GM13976 (cell line): ENCODE measurements around the gene ADA.
A peak's percentile ranks its signal among the peaks of the same experiment; 100 is the strongest.
"Not testable (repeated sequence)": the region's sequence is repeated elsewhere in the genome, so short reads cannot be mapped to it uniquely, and the experiment has no call there.

Experiments
- DNase-seq: peaks from one replicate; pipeline ENCODE4 v3.0.0; 2012; ENCODE audit warnings: low spot score
- in situ Hi-C: fragments of 300-500 bp; cut with MboI; formaldehyde crosslinking; loops from one replicate; pipeline ENCODE4 v1.12.0; 2022; ENCODE audit warnings: low sequenced_read_pairs, mixed read lengths, inconsistent platforms; ENCODE audit not compliant: unreplicated experiment
- TF ChIP-seq, protein P1 (sequence below): IDR thresholded peaks from 2 replicates; pipeline ENCODE4 v1.5.1; 2012; ENCODE audit warnings: borderline replicate concordance, mild to moderate bottlenecking; ENCODE audit not compliant: insufficient read depth; ENCODE audit errors: extremely low read depth, missing control alignments, control extremely low read depth

Gene ADA

DNA sequence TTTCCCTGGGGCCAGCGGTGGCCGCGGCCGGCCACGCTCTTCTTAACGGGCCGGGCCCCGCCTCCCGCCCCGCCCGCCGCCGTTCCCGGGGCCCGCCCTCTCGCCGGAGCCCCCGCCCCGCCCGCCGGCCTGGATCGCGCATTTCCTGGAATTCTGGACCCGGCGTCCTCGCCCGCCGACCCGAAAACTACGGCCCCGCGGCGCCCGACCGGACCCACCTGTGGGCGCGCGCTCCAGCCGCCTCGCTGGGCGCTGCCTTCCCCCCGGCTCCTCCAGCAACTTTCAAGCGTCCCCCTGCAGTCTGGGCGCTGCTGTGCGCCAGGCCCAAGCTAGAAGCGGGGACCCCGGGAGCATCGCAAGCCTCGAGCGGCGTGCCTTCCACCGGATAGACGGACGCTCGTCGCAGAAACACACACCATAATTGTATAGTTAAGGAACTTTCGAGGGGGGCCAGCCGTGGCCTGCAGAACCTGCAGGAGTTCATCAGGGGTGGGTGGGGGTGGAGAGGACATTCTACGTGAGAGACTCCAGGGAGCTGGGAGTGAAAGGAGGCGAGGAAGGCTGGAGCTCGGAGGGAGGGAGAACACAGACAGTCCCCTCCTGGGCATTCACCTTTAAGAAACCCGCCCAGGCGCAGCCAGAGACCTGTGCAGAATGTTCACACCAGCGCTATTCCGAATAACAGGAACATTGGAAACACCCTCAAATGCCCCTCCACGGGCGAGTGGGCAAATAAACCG, at the start of gene ADA:
ADA (minus strand) TSS at position 16 of the 740 bp plus-strand sequence. CDS start 92 bp downstream, outside the sequence.
- TF ChIP-seq, protein P1, sequence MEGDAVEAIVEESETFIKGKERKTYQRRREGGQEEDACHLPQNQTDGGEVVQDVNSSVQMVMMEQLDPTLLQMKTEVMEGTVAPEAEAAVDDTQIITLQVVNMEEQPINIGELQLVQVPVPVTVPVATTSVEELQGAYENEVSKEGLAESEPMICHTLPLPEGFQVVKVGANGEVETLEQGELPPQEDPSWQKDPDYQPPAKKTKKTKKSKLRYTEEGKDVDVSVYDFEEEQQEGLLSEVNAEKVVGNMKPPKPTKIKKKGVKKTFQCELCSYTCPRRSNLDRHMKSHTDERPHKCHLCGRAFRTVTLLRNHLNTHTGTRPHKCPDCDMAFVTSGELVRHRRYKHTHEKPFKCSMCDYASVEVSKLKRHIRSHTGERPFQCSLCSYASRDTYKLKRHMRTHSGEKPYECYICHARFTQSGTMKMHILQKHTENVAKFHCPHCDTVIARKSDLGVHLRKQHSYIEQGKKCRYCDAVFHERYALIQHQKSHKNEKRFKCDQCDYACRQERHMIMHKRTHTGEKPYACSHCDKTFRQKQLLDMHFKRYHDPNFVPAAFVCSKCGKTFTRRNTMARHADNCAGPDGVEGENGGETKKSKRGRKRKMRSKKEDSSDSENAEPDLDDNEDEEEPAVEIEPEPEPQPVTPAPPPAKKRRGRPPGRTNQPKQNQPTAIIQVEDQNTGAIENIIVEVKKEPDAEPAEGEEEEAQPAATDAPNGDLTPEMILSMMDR = no peak
- peak; percentile 73 for DNase-seq
- in situ Hi-C loops = no loop called here

DNA sequence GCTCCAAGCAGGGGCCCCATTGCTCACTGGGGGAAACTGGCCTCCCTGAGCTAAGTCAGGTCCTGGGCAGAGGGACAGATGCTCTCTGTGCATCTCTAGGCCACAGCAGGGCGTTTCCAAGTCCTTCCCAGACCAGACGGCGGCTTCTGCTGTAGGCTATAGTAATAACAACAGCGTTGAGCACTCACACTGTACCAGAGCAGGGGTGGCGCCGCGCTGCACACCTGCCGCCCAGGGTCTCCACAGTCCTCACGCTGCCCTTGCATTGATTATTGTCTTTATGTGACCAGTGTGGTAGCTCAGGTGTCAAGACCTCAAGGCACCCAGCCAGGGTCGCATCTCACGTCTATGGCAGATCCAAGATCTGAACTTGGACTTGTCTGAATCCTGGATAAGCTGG, 48.8 kb upstream of the ADA start:
- no peak for DNase-seq
- in situ Hi-C loops = no loop called here
- TF ChIP-seq, protein P1 = no peak

DNA sequence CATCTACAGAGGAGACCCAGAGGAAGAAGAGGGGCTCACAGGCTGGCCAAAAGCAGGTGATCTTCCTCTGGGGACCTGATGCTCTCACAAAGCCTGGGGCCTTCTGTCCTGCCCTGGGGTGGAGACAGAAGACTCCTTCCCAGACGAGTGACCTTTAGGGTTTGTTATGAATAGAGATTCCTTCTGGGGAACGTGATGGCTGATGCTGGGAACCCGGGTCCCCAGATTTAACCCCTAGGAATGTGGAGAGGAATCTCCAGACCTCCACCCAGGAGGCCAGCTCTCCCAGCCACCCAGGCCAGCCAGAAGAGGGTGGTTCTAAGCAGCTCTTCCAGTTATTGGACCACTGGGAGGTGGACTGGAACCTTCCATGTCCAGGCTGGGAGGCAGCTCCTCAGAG, 46.9 kb upstream of the ADA start:
- TF ChIP-seq, protein P1 = no peak
- in situ Hi-C loops = no loop called here
- DNase-seq = no peak

DNA sequence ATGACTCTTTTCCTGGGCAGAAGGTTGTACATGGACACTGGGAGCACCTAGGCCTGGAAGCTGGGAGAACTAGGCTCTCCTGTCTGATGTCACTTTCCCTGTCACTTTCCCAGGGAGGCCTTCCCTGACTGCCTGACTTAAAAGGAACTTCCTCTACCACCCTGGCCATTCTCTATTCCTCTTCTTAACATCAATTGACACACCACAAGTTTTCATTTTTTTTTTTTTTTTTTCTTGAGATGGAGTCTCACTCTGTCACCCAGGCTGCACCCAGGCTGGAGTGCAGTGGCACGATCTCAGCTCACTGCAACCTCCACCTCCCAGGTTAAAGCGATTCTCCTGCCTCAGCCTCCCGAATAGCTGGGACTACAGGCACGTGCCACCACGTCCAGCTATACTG, 45.5 kb upstream of the ADA start:
- DNase-seq, in situ Hi-C loops: not testable (repeated sequence)

DNA sequence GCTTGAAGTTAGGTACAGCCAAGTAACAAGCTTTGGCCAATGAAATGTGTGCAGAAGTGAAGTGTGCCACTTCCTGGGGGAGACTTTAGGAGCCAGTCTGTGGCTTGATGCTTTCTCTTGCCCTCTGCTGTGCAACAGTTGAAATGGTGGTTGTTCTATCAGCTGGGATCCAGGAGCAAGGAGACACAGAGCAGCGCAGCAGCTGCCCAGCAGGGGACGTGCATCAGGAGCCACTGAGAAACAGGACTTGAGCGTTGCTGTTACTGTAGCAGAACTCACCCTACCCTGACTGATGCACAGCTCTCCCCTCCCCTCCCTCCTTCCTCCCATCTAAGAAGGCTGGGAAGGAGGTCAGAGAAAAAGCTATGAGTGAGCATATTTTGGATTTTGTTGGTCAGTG, 44.8 kb upstream of the ADA start:
- in situ Hi-C loops = no loop called here
- TF ChIP-seq, protein P1 = no peak
- DNase-seq = no peak

DNA sequence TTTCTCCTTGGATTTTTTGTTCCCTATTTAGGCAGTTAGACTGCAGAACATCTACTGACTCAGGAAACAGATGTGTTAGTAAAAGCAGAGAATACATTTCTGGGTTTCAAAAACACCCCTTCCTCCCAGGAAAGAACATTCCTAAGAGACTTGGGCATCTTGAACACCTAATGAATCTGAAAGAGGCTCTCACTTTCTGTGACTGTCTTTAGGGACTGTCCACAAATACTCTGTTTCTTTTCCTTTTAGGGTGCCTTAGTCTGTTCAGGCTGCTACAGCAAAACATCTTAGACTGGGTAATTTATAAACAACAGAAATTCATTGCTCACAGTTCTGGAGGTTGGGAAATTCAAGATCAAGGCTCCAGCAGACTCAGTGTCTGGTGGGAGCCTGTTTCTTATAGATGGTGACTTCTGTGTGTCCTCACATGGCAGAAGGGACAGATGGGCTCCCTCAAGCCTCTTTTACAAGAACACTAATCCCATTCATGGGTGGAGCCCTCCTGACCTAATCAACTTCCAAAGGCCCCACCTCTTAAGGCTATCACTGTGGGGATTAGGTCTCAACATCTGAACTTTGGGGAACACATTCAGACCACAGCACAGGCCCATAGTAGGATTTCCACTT, 44.3 kb upstream of the ADA start:
- TF ChIP-seq, protein P1 = no peak
- DNase-seq = no peak

DNA sequence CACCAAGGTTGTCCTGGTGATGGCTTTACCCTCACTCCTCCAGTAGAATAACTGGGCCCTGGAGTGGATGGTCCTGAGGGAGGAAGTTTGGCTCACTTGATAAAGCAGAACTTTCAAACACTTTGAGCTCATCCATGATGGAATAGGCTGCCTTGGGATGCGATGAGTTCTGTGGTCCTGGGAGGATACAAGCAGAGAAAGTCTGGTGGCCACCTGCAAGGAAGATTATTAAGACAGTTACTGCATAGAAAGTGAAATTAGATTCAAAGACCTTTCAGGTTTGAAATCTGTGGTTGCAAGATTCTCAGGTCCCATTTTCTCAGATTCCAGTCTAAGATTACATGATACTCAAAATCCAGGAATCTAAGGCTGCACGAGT, 43.8 kb upstream of the ADA start:
- TF ChIP-seq, protein P1 = no peak
- DNase-seq = no peak
- in situ Hi-C loops = no loop called here

More for the DNA sequence above, 44.3 kb upstream of the ADA start:
- in situ Hi-C loops = no loop called here
